Measurements from ENCODE around the gene CENPF. TPM values are rescaled to one million over a fixed set of nuclear protein-coding genes. Genes with fewer than 3 reads are reported as not detected.

Gene CENPF
- total RNA-seq, 1 donor from 2014 or later = 20.8 TPM

GRCh38 chr1:214566158-214567104, 36.6 kb upstream of the CENPF start:
- peaks cover 3% of the 10 kb centered on the region for H3K4me1 Mint-ChIP-seq (ENCODE audit: unreplicated experiment)
- no peaks in the 10 kb centered on the region for H3K9me3 Mint-ChIP-seq (ENCODE audit: unreplicated experiment)
- no peak overlapping the region for H3K27ac Mint-ChIP-seq (ENCODE audit: unreplicated experiment)
- no peaks in the 10 kb centered on the region for H3K36me3 Mint-ChIP-seq (ENCODE audit: low read depth, unreplicated experiment)
- TF ChIP-seq CTCF (IDR thresholded peaks at IDR 0.05; ENCODE audit: unreplicated experiment) = no peak
- H3K27me3 Mint-ChIP-seq (ENCODE audit: unreplicated experiment) = no peaks in the 10 kb centered on the region
- no peak overlapping the region for H3K4me3 Mint-ChIP-seq (ENCODE audit: unreplicated experiment)
- no peak for DNase-seq (ENCODE audit: low spot score)

GRCh38 chr1:214567481-214567980, 35.5 kb upstream of the CENPF start:
- Mint-ChIP-seq H3K27me3 (ENCODE audit: unreplicated experiment) (no peaks in the 10 kb centered on the region), H3K4me1 (ENCODE audit: unreplicated experiment) (peaks cover 3% of the 10 kb centered on the region), H3K36me3 (ENCODE audit: low read depth, unreplicated experiment) (no peaks in the 10 kb centered on the region), H3K9me3 (ENCODE audit: unreplicated experiment) (no peaks in the 10 kb centered on the region), H3K27ac (ENCODE audit: unreplicated experiment) (no peak overlapping the region), H3K4me3 (ENCODE audit: unreplicated experiment) (no peak overlapping the region)
- TF ChIP-seq CTCF (IDR thresholded peaks at IDR 0.05; ENCODE audit: unreplicated experiment) = no peak
- no peak for DNase-seq (ENCODE audit: low spot score)

GRCh38 chr1:214568328-214568727, 34.7 kb upstream of the CENPF start:
- no peaks in the 10 kb centered on the region for H3K36me3 Mint-ChIP-seq (ENCODE audit: low read depth, unreplicated experiment)
- DNase-seq (ENCODE audit: low spot score) = no peak
- no peaks in the 10 kb centered on the region for H3K9me3 Mint-ChIP-seq (ENCODE audit: unreplicated experiment)
- TF ChIP-seq CTCF (IDR thresholded peaks at IDR 0.05; ENCODE audit: unreplicated experiment) = no peak
- H3K27ac Mint-ChIP-seq (ENCODE audit: unreplicated experiment) = no peak overlapping the region
- peaks cover 10% of the 10 kb centered on the region for H3K4me1 Mint-ChIP-seq (ENCODE audit: unreplicated experiment)
- H3K4me3 Mint-ChIP-seq (ENCODE audit: unreplicated experiment) = no peak overlapping the region
- H3K27me3 Mint-ChIP-seq (ENCODE audit: unreplicated experiment) = no peaks in the 10 kb centered on the region

GRCh38 chr1:214569357-214570004, 33.5 kb upstream of the CENPF start:
- DNase-seq (ENCODE audit: low spot score) = no peak
- no peak for TF ChIP-seq CTCF (IDR thresholded peaks at IDR 0.05; ENCODE audit: unreplicated experiment)
- H3K4me1 Mint-ChIP-seq (ENCODE audit: unreplicated experiment) = peaks cover 12% of the 10 kb centered on the region
- H3K27me3 Mint-ChIP-seq (ENCODE audit: unreplicated experiment) = no peaks in the 10 kb centered on the region
- H3K27ac Mint-ChIP-seq (ENCODE audit: unreplicated experiment) = no peak overlapping the region
- no peaks in the 10 kb centered on the region for H3K36me3 Mint-ChIP-seq (ENCODE audit: low read depth, unreplicated experiment)
- no peak overlapping the region for H3K4me3 Mint-ChIP-seq (ENCODE audit: unreplicated experiment)
- H3K9me3 Mint-ChIP-seq (ENCODE audit: unreplicated experiment) = no peaks in the 10 kb centered on the region
